Upper lobe of right lung (tissue), 1 donor: ENCODE results near the gene DDC. TPM values are rescaled to one million over a fixed set of nuclear protein-coding genes. Genes with fewer than 3 reads are reported as not detected.

Source experiments
- ATAC-seq: fragments of 200-7000 bp; cut with Tn5 transposase; one replicate; pipeline ENCODE4 v1.9.1; 2020; ENCODE audit warnings: mild to moderate bottlenecking, moderate library complexity
- DNase-seq: peaks from one replicate; pipeline ENCODE4 v3.0.0-alpha.2; 2020
- H3K27ac ChIP-seq: fragments of 200-600 bp; one replicate; pipeline ENCODE4 v1.8.0; 2022
- H3K27me3 ChIP-seq: fragments of 200-600 bp; one replicate; pipeline ENCODE4 v1.8.0; 2022; ENCODE audit warnings: mild to moderate bottlenecking
- H3K36me3 ChIP-seq: fragments of 200-600 bp; one replicate; pipeline ENCODE4 v1.8.0; 2022
- H3K4me1 ChIP-seq: fragments of 200-600 bp; one replicate; pipeline ENCODE4 v1.8.0; 2022
- H3K4me3 ChIP-seq: fragments of 200-600 bp; one replicate; pipeline ENCODE4 v1.8.0; 2022; ENCODE audit warnings: mild to moderate bottlenecking
- H3K9me3 ChIP-seq: fragments of 200-600 bp; one replicate; pipeline ENCODE4 v1.8.0; 2022
- intact Hi-C: fragments of 100-400 bp; cut with DNase I; formaldehyde crosslinking; loops from one replicate; pipeline ENCODE4 v1.11.0; 2022
- total RNA-seq: library from RNA; stranded (reverse); fragmentation: NEBNext Ultra II Directional; extraction: Animal tissue kit (Norgen Biotek cat#: 25700); gene quantifications from one replicate; pipeline ENCODE4 v1.2.1, GENCODE V29; 2021
- TF ChIP-seq, protein P1 (sequence below): fragments of 200-600 bp; IDR thresholded peaks from one replicate; pipeline ENCODE4 v1.8.0; 2022; ENCODE audit warnings: antibody characterized with exemption
- donor health status: DM: no; HTN: yes; CAD: no; lungs with severe emphysema.

DDC gene
- total RNA-seq, 1 donor from 2014 or later = 3.1 TPM

DNA sequence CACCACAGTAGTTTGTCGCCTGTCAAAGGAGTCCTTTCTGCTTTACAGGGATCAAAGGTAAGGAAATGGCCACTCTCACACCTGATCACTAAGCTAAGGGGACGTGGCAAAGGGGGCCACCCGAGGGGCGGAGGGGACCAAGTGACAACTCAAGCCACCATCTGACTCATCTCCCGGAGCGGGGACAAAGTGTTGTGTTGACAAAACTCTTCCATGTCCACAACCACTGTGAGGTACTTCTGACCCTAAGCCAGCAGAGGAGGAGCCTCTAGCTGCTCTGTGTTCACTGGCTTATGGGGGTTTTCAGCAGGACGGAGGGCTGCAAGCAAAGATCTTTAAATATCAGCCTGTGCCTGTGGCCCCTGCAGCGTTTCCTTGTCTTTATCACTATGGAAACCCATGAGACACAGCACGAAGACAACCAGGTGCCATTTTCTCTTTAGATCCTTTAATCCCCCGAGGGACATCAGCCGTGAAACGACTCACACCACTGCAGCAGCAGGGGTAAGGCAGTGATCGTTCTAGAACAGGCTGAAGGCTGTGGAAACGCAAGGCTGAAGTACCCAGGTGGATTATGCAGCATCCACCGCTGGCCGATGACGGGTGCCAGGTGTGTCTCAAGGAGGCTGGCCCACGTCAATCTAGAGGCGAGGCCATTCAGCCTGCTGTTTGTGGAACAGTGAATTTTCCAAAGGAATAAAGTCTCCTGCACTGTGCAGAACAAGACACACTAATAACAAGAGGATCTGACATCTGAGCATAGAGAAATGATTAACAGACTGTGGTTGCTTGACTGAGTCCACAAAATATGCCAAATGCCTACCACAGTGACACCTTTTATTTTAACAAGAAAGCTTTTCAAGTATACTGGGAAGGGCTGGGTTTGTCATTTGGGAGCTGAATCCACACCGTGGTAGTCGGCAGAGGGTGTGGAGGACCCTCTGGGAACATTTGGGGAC, 26.6 kb upstream of the DDC start:
- peaks cover 17% of the 10 kb centered on the region for H3K36me3 ChIP-seq

DNA sequence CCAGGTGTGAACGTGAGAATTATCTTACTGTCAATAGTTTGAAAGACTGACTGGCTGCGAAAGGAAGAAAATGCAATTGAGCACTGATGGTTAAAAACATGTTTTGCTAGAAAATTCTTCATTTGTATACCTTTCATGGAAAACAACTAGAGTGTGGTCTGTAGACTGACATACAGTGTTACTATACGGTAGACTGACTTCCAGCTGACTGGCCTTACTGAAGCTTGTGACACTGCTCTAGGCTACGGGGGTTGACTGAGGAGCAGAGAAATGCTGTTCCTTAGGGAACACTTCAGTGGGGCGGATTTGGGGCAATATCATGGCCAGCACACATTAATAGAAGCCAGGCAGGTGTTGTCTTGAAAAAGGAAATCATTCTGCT, 25.9 kb upstream of the DDC start:
- Histone ChIP-seq H3K27me3 (no peaks in the 10 kb centered on the region), H3K36me3 (peaks cover 17% of the 10 kb centered on the region), H3K27ac (no peak overlapping the region), H3K4me3 (no peak overlapping the region), H3K9me3 (no peaks in the 10 kb centered on the region), H3K4me1 (no peaks in the 10 kb centered on the region)
- DNase-seq = no peak
- intact Hi-C loops = no loop called here
- TF ChIP-seq, protein P1, sequence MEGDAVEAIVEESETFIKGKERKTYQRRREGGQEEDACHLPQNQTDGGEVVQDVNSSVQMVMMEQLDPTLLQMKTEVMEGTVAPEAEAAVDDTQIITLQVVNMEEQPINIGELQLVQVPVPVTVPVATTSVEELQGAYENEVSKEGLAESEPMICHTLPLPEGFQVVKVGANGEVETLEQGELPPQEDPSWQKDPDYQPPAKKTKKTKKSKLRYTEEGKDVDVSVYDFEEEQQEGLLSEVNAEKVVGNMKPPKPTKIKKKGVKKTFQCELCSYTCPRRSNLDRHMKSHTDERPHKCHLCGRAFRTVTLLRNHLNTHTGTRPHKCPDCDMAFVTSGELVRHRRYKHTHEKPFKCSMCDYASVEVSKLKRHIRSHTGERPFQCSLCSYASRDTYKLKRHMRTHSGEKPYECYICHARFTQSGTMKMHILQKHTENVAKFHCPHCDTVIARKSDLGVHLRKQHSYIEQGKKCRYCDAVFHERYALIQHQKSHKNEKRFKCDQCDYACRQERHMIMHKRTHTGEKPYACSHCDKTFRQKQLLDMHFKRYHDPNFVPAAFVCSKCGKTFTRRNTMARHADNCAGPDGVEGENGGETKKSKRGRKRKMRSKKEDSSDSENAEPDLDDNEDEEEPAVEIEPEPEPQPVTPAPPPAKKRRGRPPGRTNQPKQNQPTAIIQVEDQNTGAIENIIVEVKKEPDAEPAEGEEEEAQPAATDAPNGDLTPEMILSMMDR = no peak
- no peak for ATAC-seq

More for the DNA sequence above, 26.6 kb upstream of the DDC start:
- ATAC-seq (no peak), DNase-seq (no peak)
- intact Hi-C loops = no loop called here
- Histone ChIP-seq H3K9me3 (no peaks in the 10 kb centered on the region), H3K4me1 (no peaks in the 10 kb centered on the region), H3K4me3 (no peak overlapping the region), H3K27ac (no peak overlapping the region), H3K27me3 (no peaks in the 10 kb centered on the region)
- TF ChIP-seq, protein P1 = no peak

DNA sequence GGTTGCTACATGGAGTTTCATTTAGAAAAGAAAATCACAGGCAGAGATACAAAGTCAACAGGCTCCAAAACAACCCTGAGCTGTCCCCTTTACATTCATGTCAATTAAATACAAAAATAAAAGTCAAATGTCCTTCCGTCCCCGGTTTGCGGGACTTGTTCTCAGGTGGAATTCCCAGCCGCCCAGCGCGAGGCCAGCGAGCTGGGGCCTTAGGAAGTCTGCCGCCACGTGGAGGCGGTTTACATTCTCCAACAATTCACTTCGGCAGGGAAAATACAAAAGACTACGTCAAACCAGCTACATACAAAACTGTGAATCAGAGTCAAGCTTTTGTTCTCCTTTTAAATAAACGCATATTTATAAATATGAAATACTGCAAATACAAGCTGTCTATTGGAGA, 25.3 kb upstream of the DDC start:
- Histone ChIP-seq H3K4me1 (no peaks in the 10 kb centered on the region), H3K4me3 (no peak overlapping the region), H3K36me3 (peaks cover 17% of the 10 kb centered on the region), H3K27me3 (no peaks in the 10 kb centered on the region), H3K27ac (no peak overlapping the region), H3K9me3 (no peaks in the 10 kb centered on the region)
- intact Hi-C loops = no loop called here
- TF ChIP-seq, protein P1 = no peak
- no peak for DNase-seq
- no peak for ATAC-seq

- DNase-seq = no peak
- Histone ChIP-seq H3K4me3 (no peak overlapping the region), H3K9me3 (no peaks in the 10 kb centered on the region), H3K36me3 (peaks cover 17% of the 10 kb centered on the region), H3K27me3 (no peaks in the 10 kb centered on the region), H3K27ac (no peak overlapping the region), H3K4me1 (no peaks in the 10 kb centered on the region)
- TF ChIP-seq, protein P1 = no peak
- intact Hi-C loops = no loop called here
- no peak for ATAC-seq
These were observed 24.2 kb upstream of the DDC start for GRCh38 chr7:50589364-50589763.

DNA sequence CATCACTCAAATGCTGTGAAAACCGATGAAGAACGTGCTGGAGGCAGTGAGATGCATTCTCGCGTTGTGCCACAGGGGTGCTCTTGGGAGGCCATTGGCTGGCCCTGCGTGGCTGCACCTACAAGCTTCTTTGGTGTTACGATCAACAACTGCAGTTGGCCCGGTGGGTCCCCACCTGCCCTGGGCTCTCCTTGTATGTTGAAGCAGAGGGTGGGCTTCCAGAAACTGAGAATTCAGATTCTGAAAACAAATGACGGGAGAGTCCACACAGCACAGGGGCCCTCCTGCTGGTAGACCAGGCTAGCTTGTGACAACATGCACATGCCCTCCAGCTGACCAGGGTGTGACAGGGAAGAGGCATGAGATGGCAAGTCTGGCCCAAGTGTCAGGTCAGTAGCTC, 23.7 kb upstream of the DDC start:
- Histone ChIP-seq H3K27ac (no peak overlapping the region), H3K4me1 (no peaks in the 10 kb centered on the region), H3K36me3 (peaks cover 17% of the 10 kb centered on the region), H3K9me3 (no peaks in the 10 kb centered on the region), H3K27me3 (no peaks in the 10 kb centered on the region), H3K4me3 (no peak overlapping the region)
- ATAC-seq = peak; percentile 23
- TF ChIP-seq, protein P1 = peak; percentile 23
- intact Hi-C loops = no loop called here
- DNase-seq = no peak
